DOHH2 (cell line): ENCODE measurements around the gene PPWD1.

Source experiments
- H3F3A ChIP-seq: fragments of 200-600 bp; sonication (generic), shearing (Covaris generic); 2 replicates; pipeline ENCODE4 v1.6.0; 2016; ENCODE audit warnings: antibody characterized with exemption, mild to moderate bottlenecking; ENCODE audit not compliant: control insufficient read depth, insufficient read depth
- H3K27ac ChIP-seq: fragments of 200-600 bp; sonication (generic); 2 replicates; pipeline ENCODE4 v1.5.1; 2014; ENCODE audit warnings: low read depth, mild to moderate bottlenecking, low read length, moderate library complexity
- H3K27me3 ChIP-seq: fragments of 200-600 bp; sonication (generic); 2 replicates; pipeline ENCODE4 v1.6.1; 2014; ENCODE audit warnings: mild to moderate bottlenecking, low read length, mixed read lengths; ENCODE audit not compliant: control insufficient read depth
- H3K36me3 ChIP-seq: fragments of 200-600 bp; sonication (generic); 2 replicates; pipeline ENCODE4 v1.6.1; 2014; ENCODE audit warnings: mild to moderate bottlenecking, low read length, moderate library complexity, mixed read lengths; ENCODE audit not compliant: control insufficient read depth
- H3K4me1 ChIP-seq: fragments of 200-600 bp; sonication (generic); 2 replicates; pipeline ENCODE4 v1.6.1; 2014; ENCODE audit warnings: mild to moderate bottlenecking, low read length, mixed read lengths; ENCODE audit not compliant: control insufficient read depth
- H3K4me2 ChIP-seq: fragments of 200-600 bp; sonication (generic); 2 replicates; pipeline ENCODE4 v1.6.0; 2014; ENCODE audit warnings: mild to moderate bottlenecking, low read length, moderate library complexity
- H3K4me3 ChIP-seq: fragments of 200-600 bp; sonication (generic); 2 replicates; pipeline ENCODE4 v1.5.1; 2014; ENCODE audit warnings: mild to moderate bottlenecking, low read length, mixed read lengths
- H3K79me2 ChIP-seq: fragments of 200-600 bp; sonication (generic); 2 replicates; pipeline ENCODE4 v1.6.1; 2014; ENCODE audit warnings: mild to moderate bottlenecking, low read length, mixed read lengths; ENCODE audit not compliant: control insufficient read depth
- H3K9me2 ChIP-seq: fragments of 200-600 bp; sonication (generic); replicated peaks from 2 replicates; pipeline ENCODE4 v1.6.1; 2014; ENCODE audit warnings: mild to moderate bottlenecking, low read length, mixed read lengths; ENCODE audit not compliant: control insufficient read depth
- H3K9me3 ChIP-seq: fragments of 200-600 bp; sonication (generic); 2 replicates; pipeline ENCODE4 v1.6.1; 2014; ENCODE audit warnings: antibody characterized with exemption, low read length, mixed read lengths; ENCODE audit not compliant: control insufficient read depth, insufficient read depth
- H4K20me1 ChIP-seq: fragments of 200-600 bp; sonication (generic); 2 replicates; pipeline ENCODE4 v1.6.0; 2014; ENCODE audit warnings: low read depth, mild to moderate bottlenecking, antibody characterized with exemption, low read length, moderate library complexity; ENCODE audit not compliant: control insufficient read depth, insufficient read depth
- CTCF ChIP-seq: fragments of 200-600 bp; sonication (generic); IDR thresholded peaks from one replicate; pipeline ENCODE4 v1.5.1; 2014; ENCODE audit warnings: antibody characterized with exemption, mild to moderate bottlenecking, low read depth, low read length; ENCODE audit not compliant: poor library complexity, severe bottlenecking
- EZH2phosphoT487 ChIP-seq: fragments of 200-600 bp; sonication (generic); IDR thresholded peaks from 2 replicates; pipeline ENCODE4 v1.6.1; 2017; ENCODE audit warnings: borderline replicate concordance, mild to moderate bottlenecking, antibody characterized with exemption, low read length, moderate library complexity, mixed read lengths

Gene PPWD1

GRCh38 chr5:65546141-65546540 is 17.0 kb upstream of the PPWD1 start:
- H3K4me2 ChIP-seq = no peak overlapping the region
- no peak for TF ChIP-seq CTCF
- peaks cover 3% of the 10 kb centered on the region; the same call in 1 of the 2 replicates for H3K79me2 ChIP-seq
- peaks cover 98% of the 10 kb centered on the region for H3K36me3 ChIP-seq
- no peaks in the 10 kb centered on the region for H4K20me1 ChIP-seq
- H3K4me1 ChIP-seq = no peaks in the 10 kb centered on the region
- H3K9me3 ChIP-seq = no peaks in the 10 kb centered on the region
- no peak overlapping the region for H3K27ac ChIP-seq
- H3K27me3 ChIP-seq = no peaks in the 10 kb centered on the region
- no peaks in the 10 kb centered on the region for H3F3A ChIP-seq
- no peak overlapping the region for H3K4me3 ChIP-seq
- no peaks in the 10 kb centered on the region for H3K9me2 ChIP-seq

GRCh38 chr5:65548281-65548680 is 14.8 kb upstream of the PPWD1 start:
- Histone ChIP-seq H4K20me1 (no peaks in the 10 kb centered on the region), H3K79me2 (peaks cover 9% of the 10 kb centered on the region), H3K4me1 (no peaks in the 10 kb centered on the region), H3K9me3 (no peaks in the 10 kb centered on the region), H3K27me3 (no peaks in the 10 kb centered on the region), H3K4me2 (no peak overlapping the region), H3K9me2 (no peaks in the 10 kb centered on the region), H3F3A (no peaks in the 10 kb centered on the region), H3K4me3 (no peak overlapping the region), H3K27ac (no peak overlapping the region), H3K36me3 (peaks cover 92% of the 10 kb centered on the region)
- TF ChIP-seq EZH2phosphoT487 = no peak
- no peak for TF ChIP-seq CTCF

GRCh38 chr5:65553941-65554340 is 9.2 kb upstream of the PPWD1 start:
- H3K36me3 ChIP-seq = peaks cover 87% of the 10 kb centered on the region
- TF ChIP-seq CTCF (no peak), EZH2phosphoT487 (no peak)

GRCh38 chr5:65555287-65555686 is 7.8 kb upstream of the PPWD1 start:
- Histone ChIP-seq H3K4me1 (no peaks in the 10 kb centered on the region), H3K4me3 (no peak overlapping the region), H3K4me2 (no peak overlapping the region)

More at GRCh38 chr5:65553941-65554340, 9.2 kb upstream of the PPWD1 start:
- Histone ChIP-seq H3K4me3 (no peak overlapping the region), H3K79me2 (peaks cover 44% of the 10 kb centered on the region), H3K9me3 (no peaks in the 10 kb centered on the region), H3K9me2 (no peaks in the 10 kb centered on the region), H4K20me1 (no peaks in the 10 kb centered on the region; the same call in 1 of the 2 replicates), H3K4me2 (no peak overlapping the region), H3F3A (no peaks in the 10 kb centered on the region), H3K27ac (no peak overlapping the region), H3K4me1 (no peaks in the 10 kb centered on the region), H3K27me3 (no peaks in the 10 kb centered on the region)

More at GRCh38 chr5:65555287-65555686, 7.8 kb upstream of the PPWD1 start:
- H3F3A ChIP-seq = no peaks in the 10 kb centered on the region
- H3K36me3 ChIP-seq = peaks cover 83% of the 10 kb centered on the region
- no peaks in the 10 kb centered on the region for H3K9me3 ChIP-seq
- no peaks in the 10 kb centered on the region for H3K27me3 ChIP-seq
- H3K9me2 ChIP-seq = no peaks in the 10 kb centered on the region
- H4K20me1 ChIP-seq = no peaks in the 10 kb centered on the region; the same call in 1 of the 2 replicates
- TF ChIP-seq EZH2phosphoT487 (no peak), CTCF (no peak)
- H3K27ac ChIP-seq = no peak overlapping the region
- H3K79me2 ChIP-seq = peaks cover 56% of the 10 kb centered on the region
